Epithelial cell of proximal tubule (primary cell): ENCODE data around the gene TBX10. TPM values are rescaled to one million over a fixed set of nuclear protein-coding genes. Genes with fewer than 3 reads are reported as not detected.

ENCODE experiments used
- DNase-seq: peaks from one replicate; pipeline ENCODE4 v3.0.0-alpha.2; 2011; ENCODE audit warnings: low read depth
- H3K4me3 ChIP-seq: 2 replicates; pipeline ENCODE4 v1.5.1; 2011; ENCODE audit warnings: low read depth, mild to moderate bottlenecking, low read length
- CTCF ChIP-seq: conservative IDR thresholded peaks from 2 replicates; pipeline ENCODE4 v1.5.1; 2012; ENCODE audit warnings: low read depth, mild to moderate bottlenecking, low read length
- total RNA-seq: library from RNA; depleted of rRNA; stranded (reverse); fragments of >200 nt; gene quantifications from 2 replicates; pipeline ENCODE4 v1.2.3, GENCODE V29; 2015

TBX10 gene
- total RNA-seq, 1 donor from 2014 or later: not detected

GRCh38 chr11:67647471-67647870 lies 7.9 kb upstream of the TBX10 start:
- no peak for TF ChIP-seq CTCF
- H3K4me3 ChIP-seq: no peak overlapping the region
- DNase-seq: no peak

GRCh38 chr11:67646535-67647336 lies 7.2 kb upstream of the TBX10 start:
- TF ChIP-seq CTCF: no peak
- DNase-seq: no peak
- no peak overlapping the region for H3K4me3 ChIP-seq

- H3K4me3 ChIP-seq: no peak overlapping the region
- DNase-seq: no peak
- TF ChIP-seq CTCF: no peak
Observed at GRCh38 chr11:67645521-67646461, 6.2 kb upstream of the TBX10 start.

DNA sequence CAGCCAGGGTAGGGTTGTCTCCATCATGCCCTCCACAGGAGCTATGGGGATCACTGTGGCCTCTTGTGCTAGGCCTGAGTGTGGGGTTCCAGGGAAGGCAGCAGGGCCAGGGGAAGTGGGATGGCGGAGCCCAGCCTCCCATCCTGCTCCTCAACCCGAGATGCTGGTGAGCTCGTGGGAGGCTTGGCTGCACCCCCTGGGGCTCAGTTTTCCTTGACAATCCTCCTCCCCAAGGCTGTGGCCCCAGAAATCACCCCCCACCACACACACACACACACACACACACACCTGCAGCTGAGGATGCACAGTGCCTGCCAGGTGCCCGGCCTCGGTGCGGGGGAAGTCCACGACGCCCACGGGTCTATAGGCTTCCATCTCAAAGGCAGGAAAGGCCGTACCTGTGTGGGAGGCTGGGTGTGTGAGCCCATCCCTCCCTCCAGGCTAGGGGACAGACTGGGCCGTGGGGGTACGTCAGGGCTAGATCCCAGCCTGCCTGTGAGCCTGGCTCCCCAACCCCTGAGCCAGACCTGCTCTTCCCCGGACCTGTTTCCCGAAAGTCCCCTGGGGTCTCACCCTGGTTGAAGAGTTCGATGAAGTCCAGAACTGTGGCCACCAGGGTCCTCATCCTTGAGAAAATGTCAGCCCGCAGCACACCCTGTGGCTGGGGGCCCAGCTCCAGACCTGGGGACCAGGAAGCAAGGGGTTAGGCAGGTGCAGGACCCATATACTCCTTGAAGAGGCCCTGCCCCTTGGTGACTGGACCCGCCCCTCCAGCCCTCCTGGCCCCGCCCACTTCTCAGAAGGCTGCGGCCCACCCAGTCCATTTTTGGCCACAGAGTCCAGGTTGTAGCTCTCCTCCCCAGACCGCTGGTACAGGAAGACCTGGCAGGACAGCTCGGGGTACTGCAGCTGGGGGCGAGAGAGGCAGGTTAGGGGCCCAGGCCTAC lies 5.2 kb upstream of the TBX10 start:
- no peak for TF ChIP-seq CTCF
- DNase-seq: no peak

GRCh38 chr11:67644042-67644441 lies 4.5 kb upstream of the TBX10 start:
- no peak overlapping the region for H3K4me3 ChIP-seq
- no peak for DNase-seq
- TF ChIP-seq CTCF: peak; percentile 51

More for the DNA sequence above, 5.2 kb upstream of the TBX10 start:
- no peak overlapping the region for H3K4me3 ChIP-seq
